ENCODE results near the gene ADSL.

- TF ChIP-seq ELF1 (IDR thresholded peaks at IDR 0.05) (no peak), FOXJ3 (CRISPR knock-in tag; IDR thresholded peaks at IDR 0.05) (no peak), CTCF (IDR thresholded peaks at IDR 0.05) (no peak), REST (IDR thresholded peaks at IDR 0.05; ENCODE audit: low read depth, low read length) (no peak), GABPA (IDR thresholded peaks at IDR 0.05; ENCODE audit: low read depth) (no peak), PBX3 (IDR thresholded peaks at IDR 0.05) (no peak), ZBTB33 (IDR thresholded peaks at IDR 0.05; ENCODE audit: borderline replicate concordance, low read depth) (no peak), EP300 (IDR thresholded peaks at IDR 0.05; ENCODE audit: borderline replicate concordance in 1 of 2, low read depth in 1 of 2, low read length in 1 of 2) (no peak), USF1 (IDR thresholded peaks at IDR 0.05; ENCODE audit: borderline replicate concordance, low read depth) (no peak), JUND (IDR thresholded peaks at IDR 0.05) (no peak)
Observed at GRCh38 chr22:40418366-40419201, 72.3 kb downstream of the ADSL start.

Measured in SK-N-SH (cell line).